AG04450 (cell line): Measurements from ENCODE around the gene GADD45B. TPM values are rescaled to one million over a fixed set of nuclear protein-coding genes. Genes with fewer than 3 reads are reported as not detected.
A peak's percentile ranks its signal among the peaks of the same experiment; 100 is the strongest.

Experiments used
- CTCF ChIA-PET: fragments of 300-600, 350-600 bp; formaldehyde crosslinking; extraction: SDS; loops from one replicate; lab custom pipeline; 2022; ENCODE audit warnings: antibody characterized with exemption, inconsistent platforms; lab: Charles Lee
- POLR2A ChIA-PET: fragments of 350-600 bp; formaldehyde crosslinking; extraction: SDS; loops from one replicate; lab custom pipeline; 2021; ENCODE audit warnings: antibody characterized with exemption, inconsistent platforms; lab: Yijun Ruan, JAX
- DNase-seq: peaks from one replicate; pipeline ENCODE4 v3.0.0-alpha.2; 2011; ENCODE audit warnings: low read depth, low spot score
- H3K27ac ChIP-seq: one replicate; pipeline ENCODE4 v1.5.1; 2012; ENCODE audit warnings: low read depth, low read length, control low read depth
- H3K27me3 ChIP-seq: one replicate; pipeline ENCODE4 v1.6.0; 2012; ENCODE audit warnings: low read length; ENCODE audit not compliant: control insufficient read depth, insufficient read depth
- H3K4me3 ChIP-seq: 2 replicates; pipeline ENCODE4 v1.5.1; 2011; ENCODE audit warnings: mild to moderate bottlenecking, low read depth, low read length, control low read depth
- H3K9me3 ChIP-seq: 2 replicates; pipeline ENCODE4 v1.5.1; 2012; ENCODE audit warnings: low read length; ENCODE audit not compliant: control insufficient read depth, insufficient read depth
- CTCF ChIP-seq: IDR thresholded peaks from 2 replicates; pipeline ENCODE4 v1.5.1; 2011; ENCODE audit warnings: low read depth, low read length, control low read depth, inconsistent platforms
- polyA plus RNA-seq: library from polyadenylated mRNA; depleted of rRNA; stranded (reverse); fragments of >200 nt; gene quantifications from 2 replicates; pipeline ENCODE4 v1.2.3, GENCODE V29; 2011

Gene GADD45B
- polyA plus RNA-seq, 1 experiment = 18.5 TPM

GRCh38 chr19:2507109-2507508 is 31.2 kb downstream of the GADD45B start:
- Histone ChIP-seq H3K4me3 (peak overlapping the region; percentile 15), H3K27ac (peak overlapping the region; percentile 63), H3K9me3 (no peaks in the 10 kb centered on the region), H3K27me3 (no peaks in the 10 kb centered on the region)
- no peak for TF ChIP-seq CTCF
- CTCF ChIA-PET = interaction anchor here (0.5 to 0.8 kb wide), 4 partner anchors 27 to 104 kb away, joined by 3 read pairs; no protein-coding TSS in a partner anchor
- POLR2A ChIA-PET = interaction anchor here (0.6 to 1.4 kb wide), 2 partner anchors 31 to 73 kb away, joined by 4 to 15 read pairs; partner anchors contain the start of gene GADD45B
- no peak for DNase-seq

GRCh38 chr19:2509096-2509495 is 33.2 kb downstream of the GADD45B start:
- TF ChIP-seq CTCF = no peak
- Histone ChIP-seq H3K4me3 (no peak overlapping the region), H3K27ac (no peak overlapping the region), H3K9me3 (no peaks in the 10 kb centered on the region; the same call in 1 of the 2 replicates), H3K27me3 (no peaks in the 10 kb centered on the region)
- DNase-seq = no peak
- POLR2A ChIA-PET = no interaction called here
- CTCF ChIA-PET = no interaction called here

- Histone ChIP-seq H3K9me3 (peaks cover 5% of the 10 kb centered on the region), H3K27ac (no peak overlapping the region), H3K27me3 (no peaks in the 10 kb centered on the region), H3K4me3 (no peak overlapping the region)
- CTCF ChIA-PET = no interaction called here
- POLR2A ChIA-PET = no interaction called here
- DNase-seq = no peak
- TF ChIP-seq CTCF = no peak
Measured at GRCh38 chr19:2511570-2511969, 35.6 kb downstream of the GADD45B start.

- Histone ChIP-seq H3K27me3 (no peaks in the 10 kb centered on the region), H3K9me3 (peaks cover 5% of the 10 kb centered on the region), H3K4me3 (no peak overlapping the region), H3K27ac (no peak overlapping the region)
- no peak for DNase-seq
- POLR2A ChIA-PET = no interaction called here
- no peak for TF ChIP-seq CTCF
- CTCF ChIA-PET = no interaction called here
Measured at GRCh38 chr19:2511991-2512390, 36.1 kb downstream of the GADD45B start.

- no peak overlapping the region for H3K27ac ChIP-seq
- peaks cover 5% of the 10 kb centered on the region for H3K9me3 ChIP-seq
- CTCF ChIA-PET = no interaction called here
- POLR2A ChIA-PET = no interaction called here
- TF ChIP-seq CTCF = no peak
- no peak overlapping the region for H3K4me3 ChIP-seq
- H3K27me3 ChIP-seq = no peaks in the 10 kb centered on the region
- no peak for DNase-seq
Measured at GRCh38 chr19:2512523-2513431, 36.9 kb downstream of the GADD45B start.
